Colonic mucosa (tissue), 4 donors: ENCODE results near the gene AMACR. TPM values are rescaled to one million over a fixed set of nuclear protein-coding genes. Genes with fewer than 3 reads are reported as not detected.

ENCODE experiments used
- DNase-seq: peaks from one replicate; pipeline ENCODE4 v3.0.0-alpha.2; 2020
- H3K27ac ChIP-seq: fragments of 200-600 bp; one replicate; pipeline ENCODE4 v1.8.0; 2021
- H3K27me3 ChIP-seq: fragments of 200-600 bp; one replicate; pipeline ENCODE4 v1.8.0; 2021
- H3K36me3 ChIP-seq: fragments of 200-600 bp; one replicate; pipeline ENCODE4 v1.8.0; 2021
- H3K4me1 ChIP-seq: fragments of 200-600 bp; one replicate; pipeline ENCODE4 v1.8.0; 2021; ENCODE audit warnings: mild to moderate bottlenecking
- H3K4me3 ChIP-seq: fragments of 200-600 bp; one replicate; pipeline ENCODE4 v1.8.0; 2021
- H3K9ac ChIP-seq, 2 donors: one replicate each; pipeline ENCODE4 v1.7.0; 2013; ENCODE audit warnings: control low read depth in 2 of 2, low read depth in 2 of 2, low read length in 2 of 2
- H3K9me3 ChIP-seq: fragments of 200-600 bp; one replicate; pipeline ENCODE4 v1.8.0; 2021
- intact Hi-C: fragments of 100-400 bp; cut with DNase I; formaldehyde crosslinking; loops from one replicate; pipeline ENCODE4 v1.14.1; 2022
- total RNA-seq, 2 donors: library from RNA; stranded (reverse); fragmentation: NEBNext Ultra II Directional in 1 of 2; extraction: Animal tissue kit (Norgen Biotek cat#: 25700) in 1 of 2; gene quantifications; one replicate each; pipeline ENCODE4 v1.2.1, GENCODE V29; 2021
- TF ChIP-seq, protein P1 (sequence below): fragments of 200-600 bp; IDR thresholded peaks from one replicate; pipeline ENCODE4 v1.8.0; 2022; ENCODE audit warnings: antibody characterized with exemption, mild to moderate bottlenecking
- donor health status: healthy.
- donor health status: DM: no; HTN: no; CAD: no.
- donor health status: DM: no; HTN: no; CAD: no.

Gene AMACR
- total RNA-seq, 2 donors from 2014 or later = 50.3 to 67.9 TPM

- Histone ChIP-seq H3K27me3 (no peaks in the 10 kb centered on the region), H3K9ac (no peak overlapping the region), H3K4me1 (no peaks in the 10 kb centered on the region), H3K9me3 (no peaks in the 10 kb centered on the region), H3K27ac (no peak overlapping the region), H3K36me3 (no peaks in the 10 kb centered on the region), H3K4me3 (no peak overlapping the region)
- intact Hi-C loops = no loop called here
- TF ChIP-seq, protein P1, sequence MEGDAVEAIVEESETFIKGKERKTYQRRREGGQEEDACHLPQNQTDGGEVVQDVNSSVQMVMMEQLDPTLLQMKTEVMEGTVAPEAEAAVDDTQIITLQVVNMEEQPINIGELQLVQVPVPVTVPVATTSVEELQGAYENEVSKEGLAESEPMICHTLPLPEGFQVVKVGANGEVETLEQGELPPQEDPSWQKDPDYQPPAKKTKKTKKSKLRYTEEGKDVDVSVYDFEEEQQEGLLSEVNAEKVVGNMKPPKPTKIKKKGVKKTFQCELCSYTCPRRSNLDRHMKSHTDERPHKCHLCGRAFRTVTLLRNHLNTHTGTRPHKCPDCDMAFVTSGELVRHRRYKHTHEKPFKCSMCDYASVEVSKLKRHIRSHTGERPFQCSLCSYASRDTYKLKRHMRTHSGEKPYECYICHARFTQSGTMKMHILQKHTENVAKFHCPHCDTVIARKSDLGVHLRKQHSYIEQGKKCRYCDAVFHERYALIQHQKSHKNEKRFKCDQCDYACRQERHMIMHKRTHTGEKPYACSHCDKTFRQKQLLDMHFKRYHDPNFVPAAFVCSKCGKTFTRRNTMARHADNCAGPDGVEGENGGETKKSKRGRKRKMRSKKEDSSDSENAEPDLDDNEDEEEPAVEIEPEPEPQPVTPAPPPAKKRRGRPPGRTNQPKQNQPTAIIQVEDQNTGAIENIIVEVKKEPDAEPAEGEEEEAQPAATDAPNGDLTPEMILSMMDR = no peak
- DNase-seq = no peak
Observed at GRCh38 chr5:34028349-34028748, 20.5 kb upstream of the AMACR start.

GRCh38 chr5:34026089-34026761, 18.4 kb upstream of the AMACR start:
- Histone ChIP-seq H3K27ac (no peak overlapping the region), H3K36me3 (no peaks in the 10 kb centered on the region), H3K9ac (no peak overlapping the region), H3K27me3 (no peaks in the 10 kb centered on the region), H3K4me1 (no peaks in the 10 kb centered on the region), H3K9me3 (no peaks in the 10 kb centered on the region), H3K4me3 (no peak overlapping the region)
- intact Hi-C loops = no loop called here
- TF ChIP-seq, protein P1 = no peak
- no peak for DNase-seq

DNA sequence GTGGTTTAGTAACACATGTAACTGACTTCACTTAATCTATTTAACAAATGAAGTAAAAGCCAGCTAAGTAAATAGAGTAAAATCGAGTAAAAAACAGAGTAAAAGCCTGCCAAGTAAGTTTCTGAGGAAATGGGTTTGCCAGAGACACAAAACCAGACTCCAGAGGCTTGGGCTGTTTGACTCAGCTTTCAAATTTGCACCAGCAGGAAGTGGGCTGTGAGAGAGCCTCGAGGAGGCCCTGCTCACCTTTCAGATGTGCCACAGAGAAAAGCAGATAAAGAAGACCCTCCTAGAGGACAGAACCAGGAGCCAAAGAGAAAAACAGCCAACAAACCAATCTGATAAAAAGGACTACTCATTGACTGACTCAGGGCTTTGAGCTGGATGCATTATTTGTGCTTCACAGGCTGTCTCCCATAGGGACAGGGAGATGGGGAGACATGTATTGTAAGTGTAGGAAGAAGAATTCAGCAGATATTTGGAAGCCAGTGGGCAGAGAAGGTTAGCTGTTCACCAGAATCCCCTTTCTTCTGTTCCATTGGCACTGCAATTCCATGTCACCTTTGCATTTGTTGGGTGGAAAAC, 14.4 kb upstream of the AMACR start:
- Histone ChIP-seq H3K9ac (no peak overlapping the region), H3K36me3 (no peaks in the 10 kb centered on the region), H3K27me3 (no peaks in the 10 kb centered on the region), H3K4me1 (no peaks in the 10 kb centered on the region), H3K9me3 (no peaks in the 10 kb centered on the region), H3K4me3 (no peak overlapping the region), H3K27ac (no peak overlapping the region)
- intact Hi-C loops = no loop called here
- TF ChIP-seq, protein P1 = no peak
- no peak for DNase-seq

DNA sequence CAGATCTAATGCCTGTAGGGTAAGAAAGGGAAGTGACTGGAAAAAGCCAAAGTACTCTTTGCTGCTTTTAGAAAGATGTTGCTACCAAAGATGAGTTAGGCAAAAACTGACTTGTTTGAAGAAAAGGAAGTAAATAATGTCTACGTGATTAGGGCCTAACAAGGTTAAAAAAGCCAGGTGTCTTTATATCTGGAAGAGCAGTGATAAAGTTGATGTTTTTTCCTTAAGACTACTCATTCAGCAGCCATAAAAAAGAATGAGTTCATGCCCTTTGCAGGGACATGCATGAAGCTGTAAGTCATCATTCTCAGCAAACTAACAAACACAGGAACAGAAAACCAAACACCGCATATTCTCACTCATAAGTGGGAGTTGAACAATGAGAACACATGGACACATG, 13.5 kb upstream of the AMACR start:
- Histone ChIP-seq H3K9ac (no peak overlapping the region), H3K27ac (no peak overlapping the region), H3K27me3 (no peaks in the 10 kb centered on the region), H3K4me3 (no peak overlapping the region), H3K9me3 (no peaks in the 10 kb centered on the region), H3K36me3 (no peaks in the 10 kb centered on the region), H3K4me1 (no peaks in the 10 kb centered on the region)
- DNase-seq = no peak
- TF ChIP-seq, protein P1 = no peak
- intact Hi-C loops = no loop called here

- intact Hi-C loops = no loop called here
Observed at GRCh38 chr5:34020726-34021125, 12.9 kb upstream of the AMACR start.

More at GRCh38 chr5:34020726-34021125, 12.9 kb upstream of the AMACR start:
- no peaks in the 10 kb centered on the region for H3K27me3 ChIP-seq
- H3K9ac ChIP-seq = no peak overlapping the region
- TF ChIP-seq, protein P1 = no peak
- H3K4me1 ChIP-seq = no peaks in the 10 kb centered on the region
- no peaks in the 10 kb centered on the region for H3K9me3 ChIP-seq
- H3K27ac ChIP-seq = no peak overlapping the region
- H3K4me3 ChIP-seq = no peak overlapping the region
- DNase-seq = no peak
- H3K36me3 ChIP-seq = no peaks in the 10 kb centered on the region
